Vagina (tissue), 2 donors: Measurements from ENCODE around the gene ONECUT3.

ENCODE experiments used
- CTCF ChIP-seq, 3 experiments: fragments of 450-650 bp in 2 of 3; fragments of 200-600 bp in 1 of 3; sonication (generic) in 1 of 3; IDR thresholded peaks; one replicate each; pipeline ENCODE4 v1.5.1; 2017 to 2019; ENCODE audit warnings: antibody characterized with exemption in 3 of 3, mild to moderate bottlenecking in 2 of 3, moderate library complexity in 2 of 3
- POLR2A ChIP-seq, 2 donors: fragments of 450-650 bp; IDR thresholded peaks; one replicate each; pipeline ENCODE4 v1.6.1; 2017; ENCODE audit warnings: antibody characterized with exemption in 2 of 2, mild to moderate bottlenecking in 2 of 2, moderate library complexity in 2 of 2
- POLR2AphosphoS5 ChIP-seq, 2 donors: sonication (generic); formaldehyde crosslinking; IDR thresholded peaks; one replicate each; pipeline ENCODE4 v1.9.0; 2017; ENCODE audit warnings: antibody characterized with exemption in 2 of 2, mild to moderate bottlenecking in 2 of 2, low read depth in 1 of 2; ENCODE audit not compliant: insufficient read depth in 1 of 2

DNA sequence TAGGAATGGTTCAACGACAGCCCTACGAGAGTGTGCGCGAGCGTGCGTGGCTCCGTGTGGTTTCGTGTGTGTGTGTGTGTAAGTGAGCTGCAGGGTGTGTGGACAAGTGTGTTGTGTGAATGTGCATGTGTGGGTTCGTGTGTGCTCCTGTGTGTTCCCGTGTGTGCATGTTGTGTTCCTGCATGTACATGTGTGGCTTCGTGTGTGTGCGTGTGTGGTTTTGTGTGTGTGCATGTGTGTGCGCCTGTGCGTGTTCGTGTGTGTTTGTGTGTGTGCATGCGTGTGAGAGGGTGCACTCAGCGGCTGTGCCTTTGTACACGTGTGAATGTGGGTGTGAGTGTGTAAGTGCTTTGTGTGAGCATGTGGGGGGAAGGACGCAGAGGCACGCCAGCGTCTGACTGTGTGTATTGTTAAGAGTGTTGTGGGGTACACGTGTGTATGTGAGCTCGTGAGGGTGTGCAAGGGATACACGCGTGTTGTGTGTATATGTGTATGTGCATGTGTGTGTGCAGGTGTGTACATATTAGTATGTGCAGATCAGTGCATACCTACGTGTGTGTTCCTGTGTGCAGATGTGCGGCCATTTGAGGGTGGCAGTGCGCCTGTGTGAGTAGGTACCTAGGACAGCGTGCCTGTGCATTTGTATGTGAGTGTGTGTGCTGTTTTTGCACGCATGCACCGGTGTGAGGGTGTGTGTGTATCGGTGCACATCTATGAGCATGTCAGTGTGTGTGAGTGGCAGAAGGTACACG lies 24.3 kb upstream of the ONECUT3 start:
- TF ChIP-seq POLR2A (IDR thresholded peaks at IDR 0.05) (no peak), CTCF (IDR thresholded peaks at IDR 0.05) (no peak), POLR2AphosphoS5 (IDR thresholded peaks at IDR 0.05; ENCODE audit: insufficient read depth in 1 of 2, low read depth in 1 of 2) (no peak)
